Measurements from ENCODE around the gene DNAJB5.

DNA sequence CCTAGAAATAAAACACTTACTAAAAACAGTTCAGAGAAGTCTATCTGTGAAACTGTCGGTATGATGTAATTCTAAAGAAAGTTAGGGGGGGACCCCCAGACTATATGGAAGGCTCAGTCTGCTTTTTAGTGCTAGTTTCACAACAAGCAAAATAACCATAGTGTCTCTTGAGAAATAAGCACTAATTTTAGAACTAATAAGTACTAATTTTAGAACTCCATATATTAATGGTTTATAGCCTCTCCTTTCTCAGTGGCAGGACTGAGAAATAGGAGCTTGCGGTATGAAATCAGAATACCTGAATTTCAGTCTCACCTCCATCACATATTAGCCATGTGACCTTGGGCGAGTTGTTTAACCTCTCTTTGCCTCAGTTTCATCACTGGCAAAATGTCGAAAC lies 32.9 kb upstream of the DNAJB5 start:
- no peak for TF ChIP-seq CTCF (IDR thresholded peaks at IDR 0.05)
- TF ChIP-seq POLR2A (IDR thresholded peaks at IDR 0.05): no peak
